Thyroid gland (tissue), 4 donors: Measurements from ENCODE around the gene TREM2. TPM values are rescaled to one million over a fixed set of nuclear protein-coding genes. Genes with fewer than 3 reads are reported as not detected.

Experiments used
- DNase-seq, 2 donors: peaks; one replicate each; pipeline ENCODE4 v3.0.0-alpha.2; 2019
- H3K27ac ChIP-seq, 3 donors: fragments of 200-600 bp; sonication (generic); 1 replicate in 2 of 3; 2 replicates in 1 of 3; pipeline ENCODE4 v1.5.1; 2016 to 2019; ENCODE audit warnings: mild to moderate bottlenecking in 1 of 3, moderate library complexity in 1 of 3
- H3K27me3 ChIP-seq: fragments of 200-600 bp; sonication (generic); one replicate; pipeline ENCODE4 v1.5.1; 2019
- H3K36me3 ChIP-seq, 2 donors: fragments of 200-600 bp; sonication (generic); one replicate each; pipeline ENCODE4 v1.5.1; 2016 to 2019
- H3K4me1 ChIP-seq, 2 donors: fragments of 200-600 bp; sonication (generic); one replicate each; pipeline ENCODE4 v1.5.1; 2017 to 2019
- H3K4me3 ChIP-seq, 3 donors: fragments of 200-600 bp; sonication (generic); replicated peaks in 1 of 3; 1 replicate in 2 of 3; 2 replicates in 1 of 3; pipeline ENCODE4 v1.5.1; 2016; ENCODE audit warnings: mild to moderate bottlenecking in 1 of 3
- H3K9me3 ChIP-seq: fragments of 200-600 bp; sonication (generic); one replicate; pipeline ENCODE4 v1.5.1; 2017
- POLR2A ChIP-seq, 2 donors: fragments of 450-650 bp; IDR thresholded peaks; one replicate each; pipeline ENCODE4 v1.6.1; 2017; ENCODE audit warnings: antibody characterized with exemption in 2 of 2, mild to moderate bottlenecking in 2 of 2, moderate library complexity in 1 of 2
- WGBS, 2 donors: methylation state at CpG; one replicate each; pipeline ENCODE4 v1.1.5; 2017; 5-methylcytosine and 5-hydroxymethylcytosine counted together
- intact Hi-C: fragments of 100-400 bp; cut with DNase I; formaldehyde crosslinking; loops from one replicate; pipeline ENCODE4 v1.15.1; 2023
- total RNA-seq, 4 donors: library from RNA; depleted of rRNA; stranded (reverse); fragments of >200 nt; gene quantifications; one replicate each; pipeline ENCODE4 v1.2.3, GENCODE V29; 2016
- TF ChIP-seq, protein P1 (sequence below), 6 experiments: fragments of 200-600 bp in 3 of 6; fragments of 450-650 bp in 3 of 6; sonication (generic) in 3 of 6; IDR thresholded peaks; one replicate each; pipeline ENCODE4 v1.5.1; 2016 to 2019; ENCODE audit warnings: antibody characterized with exemption in 6 of 6, mild to moderate bottlenecking in 2 of 6, inconsistent platforms in 1 of 6, moderate library complexity in 1 of 6

TREM2 gene
- total RNA-seq, 4 donors from 2014 or later, result 1.0 to 4.1 (median 1.7) TPM; not detected in 1

DNA sequence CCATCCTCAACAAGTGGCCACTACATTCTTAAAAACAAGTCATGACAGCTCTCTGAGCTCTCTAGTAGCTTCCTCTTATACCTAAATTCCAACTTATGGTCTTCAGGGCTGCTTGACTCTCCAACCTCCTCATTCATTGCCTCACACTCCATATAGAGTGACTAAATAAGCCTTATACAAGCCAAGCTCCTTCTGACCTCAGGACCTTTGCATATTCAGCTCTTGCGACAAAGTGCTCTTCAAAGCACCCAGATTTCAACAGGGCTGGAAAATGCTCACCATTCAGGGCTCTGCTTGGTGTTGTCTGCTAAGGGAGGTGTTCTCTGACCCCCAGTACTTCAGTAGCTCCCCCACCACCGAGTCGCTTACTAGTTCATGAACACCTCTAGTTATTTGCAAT, 34.3 kb upstream of the TREM2 start:
- TF ChIP-seq, protein P1, sequence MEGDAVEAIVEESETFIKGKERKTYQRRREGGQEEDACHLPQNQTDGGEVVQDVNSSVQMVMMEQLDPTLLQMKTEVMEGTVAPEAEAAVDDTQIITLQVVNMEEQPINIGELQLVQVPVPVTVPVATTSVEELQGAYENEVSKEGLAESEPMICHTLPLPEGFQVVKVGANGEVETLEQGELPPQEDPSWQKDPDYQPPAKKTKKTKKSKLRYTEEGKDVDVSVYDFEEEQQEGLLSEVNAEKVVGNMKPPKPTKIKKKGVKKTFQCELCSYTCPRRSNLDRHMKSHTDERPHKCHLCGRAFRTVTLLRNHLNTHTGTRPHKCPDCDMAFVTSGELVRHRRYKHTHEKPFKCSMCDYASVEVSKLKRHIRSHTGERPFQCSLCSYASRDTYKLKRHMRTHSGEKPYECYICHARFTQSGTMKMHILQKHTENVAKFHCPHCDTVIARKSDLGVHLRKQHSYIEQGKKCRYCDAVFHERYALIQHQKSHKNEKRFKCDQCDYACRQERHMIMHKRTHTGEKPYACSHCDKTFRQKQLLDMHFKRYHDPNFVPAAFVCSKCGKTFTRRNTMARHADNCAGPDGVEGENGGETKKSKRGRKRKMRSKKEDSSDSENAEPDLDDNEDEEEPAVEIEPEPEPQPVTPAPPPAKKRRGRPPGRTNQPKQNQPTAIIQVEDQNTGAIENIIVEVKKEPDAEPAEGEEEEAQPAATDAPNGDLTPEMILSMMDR (IDR thresholded peaks at IDR 0.05), result no peak
- no peak for TF ChIP-seq POLR2A (IDR thresholded peaks at IDR 0.05)
- Histone ChIP-seq H3K27me3 (no peaks in the 10 kb centered on the region), H3K4me3 (no peak overlapping the region), H3K9me3 (no peaks in the 10 kb centered on the region), H3K36me3 (no peaks in the 10 kb centered on the region), H3K27ac (no peak overlapping the region), H3K4me1 (no peaks in the 10 kb centered on the region)
- DNase-seq, result no peak
- 88 to 90% methylated on average over 3 of the region's 3 CpGs for WGBS, 2 donors
- intact Hi-C loops, result no loop called here

DNA sequence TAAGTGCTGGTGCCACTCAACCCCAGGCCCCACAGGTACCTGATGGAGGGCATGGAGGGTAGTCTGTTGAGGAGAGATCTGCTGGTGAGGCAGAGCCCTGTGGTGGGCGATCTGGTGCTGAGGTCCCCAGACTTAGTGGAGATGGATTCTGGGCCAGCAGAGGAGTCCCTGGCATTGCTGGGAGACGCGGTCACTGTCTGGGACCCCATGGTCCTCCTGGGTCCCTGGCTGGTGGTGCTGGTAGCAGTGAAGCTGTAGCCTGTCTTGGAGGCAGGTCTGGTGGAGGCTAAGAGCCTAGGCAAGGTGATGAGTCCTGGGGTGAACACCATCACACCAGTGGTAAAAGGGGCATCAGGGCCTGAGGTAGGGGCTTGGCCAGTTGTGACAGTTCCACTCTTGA, 31.5 kb upstream of the TREM2 start:
- no peak for DNase-seq
- H3K9me3 ChIP-seq, result no peaks in the 10 kb centered on the region
- TF ChIP-seq POLR2A (IDR thresholded peaks at IDR 0.05), result no peak
- TF ChIP-seq, protein P1 (IDR thresholded peaks at IDR 0.05), result no peak
- no peaks in the 10 kb centered on the region for H3K36me3 ChIP-seq
- intact Hi-C loops, result no loop called here
- no peak overlapping the region for H3K27ac ChIP-seq
- 89 to 100% methylated on average over 2 to 3 of the region's 3 CpGs for WGBS, 2 donors
- no peaks in the 10 kb centered on the region for H3K27me3 ChIP-seq
- no peak overlapping the region for H3K4me3 ChIP-seq
- no peaks in the 10 kb centered on the region for H3K4me1 ChIP-seq

DNA sequence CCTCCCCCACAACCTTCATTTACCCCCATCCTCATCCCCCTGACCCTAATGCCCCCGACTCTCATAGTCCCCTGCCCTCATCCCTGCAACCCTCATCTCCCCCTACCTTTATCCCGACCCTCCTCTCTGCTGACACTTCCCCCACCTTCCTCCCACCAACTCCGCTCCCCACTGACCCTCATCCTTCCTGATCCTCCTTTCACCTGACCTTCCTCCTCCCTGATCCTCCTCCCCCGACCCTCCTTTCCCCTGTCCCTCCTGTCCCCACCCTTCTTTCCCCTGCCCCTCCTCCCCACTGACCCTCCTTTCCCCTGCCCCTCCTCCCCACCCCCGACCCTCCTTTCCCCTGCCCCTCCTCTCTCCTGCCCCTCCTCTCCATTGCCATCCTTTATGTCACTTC, 31.0 kb upstream of the TREM2 start:
- Histone ChIP-seq H3K27ac (no peak overlapping the region), H3K36me3 (no peaks in the 10 kb centered on the region), H3K4me3 (no peak overlapping the region), H3K27me3 (no peaks in the 10 kb centered on the region), H3K9me3 (no peaks in the 10 kb centered on the region), H3K4me1 (no peaks in the 10 kb centered on the region)
- no peak for TF ChIP-seq POLR2A (IDR thresholded peaks at IDR 0.05)
- TF ChIP-seq, protein P1 (IDR thresholded peaks at IDR 0.05), result no peak
- DNase-seq, result no peak
- WGBS, 2 donors, result 60 to 69% methylated on average over 5 of the region's 5 CpGs
- intact Hi-C loops, result no loop called here

DNA sequence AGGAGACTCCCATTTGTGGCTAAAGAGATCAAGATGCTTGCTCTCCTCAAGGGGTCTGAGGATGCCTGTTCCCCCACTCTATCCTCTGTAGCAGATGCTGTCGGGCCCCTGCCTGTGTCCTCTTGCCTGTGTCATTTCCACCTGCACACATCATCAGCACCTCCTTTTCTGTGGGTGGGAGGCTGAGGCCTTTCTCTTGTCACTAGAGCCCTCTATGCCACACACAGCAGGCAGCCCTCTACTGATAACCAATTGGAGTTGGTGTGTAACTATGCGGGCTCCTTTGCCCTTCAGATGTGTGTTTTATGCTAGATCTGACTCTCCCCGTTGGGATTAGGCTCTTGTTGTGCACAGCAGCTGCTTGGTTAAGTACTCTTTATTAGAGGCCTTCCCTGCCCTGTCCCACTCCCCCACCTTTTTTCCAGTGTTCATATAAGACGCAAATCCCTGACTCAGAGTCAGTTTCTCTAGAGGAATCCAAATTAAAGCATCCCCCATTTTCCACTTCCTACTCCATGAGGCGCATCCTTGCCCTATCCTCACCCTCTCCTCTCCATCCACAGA, 30.3 kb upstream of the TREM2 start:
- TF ChIP-seq POLR2A (IDR thresholded peaks at IDR 0.05), result no peak
- no peaks in the 10 kb centered on the region for H3K9me3 ChIP-seq
- H3K4me1 ChIP-seq, result no peaks in the 10 kb centered on the region
- 78% methylated on average over 5 of the region's 5 CpGs for WGBS, 2 donors
- DNase-seq, result no peak
- no peak overlapping the region for H3K27ac ChIP-seq
- no peak overlapping the region for H3K4me3 ChIP-seq
- no peaks in the 10 kb centered on the region for H3K36me3 ChIP-seq
- intact Hi-C loops, result no loop called here
- no peaks in the 10 kb centered on the region for H3K27me3 ChIP-seq

DNA sequence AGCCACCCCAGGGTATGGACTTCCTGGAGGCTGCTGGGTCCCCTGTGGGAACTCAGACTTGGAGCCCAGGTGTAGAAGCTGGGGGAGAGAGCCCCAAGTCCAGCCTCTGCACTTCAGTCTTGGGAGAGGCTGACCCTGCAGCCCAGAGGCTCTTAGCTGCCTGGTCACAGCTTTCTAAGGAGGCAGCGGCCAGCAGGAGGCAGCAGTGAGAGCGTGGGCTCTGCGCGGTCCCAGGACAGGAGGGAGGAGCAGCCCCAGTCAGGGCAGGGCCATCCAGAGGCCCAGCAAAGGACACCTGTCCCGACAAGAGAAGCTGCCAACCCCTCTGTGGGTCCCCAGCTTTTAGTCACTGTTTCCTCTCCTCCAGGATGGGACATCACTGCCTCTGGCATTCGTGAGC, 28.7 kb upstream of the TREM2 start:
- TF ChIP-seq, protein P1 (IDR thresholded peaks at IDR 0.05), result no peak
- no peak for TF ChIP-seq POLR2A (IDR thresholded peaks at IDR 0.05)
- 12 to 29% methylated on average over 6 of the region's 6 CpGs for WGBS, 2 donors
- H3K27ac ChIP-seq, result no peak overlapping the region
- no peak for DNase-seq
- no peaks in the 10 kb centered on the region for H3K4me1 ChIP-seq
- no peak overlapping the region for H3K4me3 ChIP-seq
- intact Hi-C loops, result no loop called here
- H3K36me3 ChIP-seq, result no peaks in the 10 kb centered on the region
- no peaks in the 10 kb centered on the region for H3K27me3 ChIP-seq
- H3K9me3 ChIP-seq, result no peaks in the 10 kb centered on the region

DNA sequence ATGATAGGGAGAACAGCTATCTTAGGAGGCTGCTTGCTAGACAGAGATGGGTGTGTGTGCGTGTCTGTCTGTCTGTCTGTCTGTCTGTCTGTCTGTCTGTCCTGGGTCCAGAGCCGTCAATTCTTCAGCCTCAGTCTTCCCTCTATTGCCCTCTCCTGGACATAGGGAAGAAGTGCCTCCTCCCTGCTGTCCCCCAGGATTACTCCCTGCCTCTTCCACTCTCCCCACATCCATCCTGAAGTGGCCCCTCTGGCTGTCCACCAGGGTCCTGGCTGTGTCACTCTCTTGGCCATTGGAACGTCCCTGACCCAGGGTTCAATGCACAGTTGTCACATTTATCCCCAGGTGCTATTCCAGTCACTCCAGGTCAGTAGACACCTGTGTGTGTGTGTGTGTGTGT, 27.9 kb upstream of the TREM2 start:
- WGBS, 2 donors, result 79 to 96% methylated on average over 3 of the region's 3 CpGs
- no peak for DNase-seq

More for the DNA sequence above, 27.9 kb upstream of the TREM2 start:
- no peak overlapping the region for H3K27ac ChIP-seq
- TF ChIP-seq, protein P1 (IDR thresholded peaks at IDR 0.05), result no peak
- no peak for TF ChIP-seq POLR2A (IDR thresholded peaks at IDR 0.05)
- H3K4me3 ChIP-seq, result no peak overlapping the region
- H3K36me3 ChIP-seq, result no peaks in the 10 kb centered on the region
- no peaks in the 10 kb centered on the region for H3K9me3 ChIP-seq
- H3K27me3 ChIP-seq, result no peaks in the 10 kb centered on the region
- H3K4me1 ChIP-seq, result no peaks in the 10 kb centered on the region
- intact Hi-C loops, result no loop called here
